AG09309 (cell line): ENCODE results near the gene FBN2.
A peak's percentile ranks its signal among the peaks of the same experiment; 100 is the strongest.

ENCODE experiments used
- DNase-seq: peaks from one replicate; pipeline ENCODE4 v3.0.0-alpha.2; 2010; ENCODE audit warnings: low read depth
- H3K4me3 ChIP-seq: 2 replicates; pipeline ENCODE4 v1.5.1; 2011; ENCODE audit warnings: mild to moderate bottlenecking, low read depth, low read length, moderate library complexity; ENCODE audit not compliant: control insufficient read depth
- CTCF ChIP-seq: IDR thresholded peaks from 2 replicates; pipeline ENCODE4 v1.5.1; 2011; ENCODE audit warnings: mild to moderate bottlenecking, low read depth, low read length, inconsistent platforms; ENCODE audit not compliant: insufficient read depth, control insufficient read depth; ENCODE audit errors: missing control alignments

Gene FBN2

GRCh38 chr5:128304791-128305190 is 233.3 kb downstream of the FBN2 start:
- no peak overlapping the region for H3K4me3 ChIP-seq
- DNase-seq = no peak
- no peak for TF ChIP-seq CTCF

- peak; percentile 34 for DNase-seq
Measured at GRCh38 chr5:128304088-128304487, 234.0 kb downstream of the FBN2 start.

GRCh38 chr5:128303593-128303992 is 234.5 kb downstream of the FBN2 start:
- no peak for DNase-seq
- no peak for TF ChIP-seq CTCF
- no peak overlapping the region for H3K4me3 ChIP-seq

More at GRCh38 chr5:128304088-128304487, 234.0 kb downstream of the FBN2 start:
- H3K4me3 ChIP-seq = no peak overlapping the region
- no peak for TF ChIP-seq CTCF

GRCh38 chr5:128300181-128300580 is 237.9 kb downstream of the FBN2 start:
- H3K4me3 ChIP-seq = no peak overlapping the region
- no peak for DNase-seq
- no peak for TF ChIP-seq CTCF

GRCh38 chr5:128290152-128290858 is 247.7 kb downstream of the FBN2 start:
- no peak overlapping the region for H3K4me3 ChIP-seq
- DNase-seq = no peak
- TF ChIP-seq CTCF = no peak

- H3K4me3 ChIP-seq = no peak overlapping the region
- TF ChIP-seq CTCF = no peak
- DNase-seq = no peak
Measured at GRCh38 chr5:128287740-128288139, 250.3 kb downstream of the FBN2 start.
